Endothelial cell (in vitro differentiated cells): ENCODE data around the gene GRAP2. TPM values are rescaled to one million over a fixed set of nuclear protein-coding genes. Genes with fewer than 3 reads are reported as not detected.

Experiments used
- DNase-seq: peaks from one replicate; pipeline ENCODE4 v3.0.0; 2021; ENCODE audit warnings: low spot score
- H3K27ac Mint-ChIP-seq: one replicate; pipeline ENCODE4 v1.8.0; 2021; ENCODE audit warnings: mixed read lengths, inconsistent platforms; ENCODE audit not compliant: unreplicated experiment
- H3K27me3 Mint-ChIP-seq: one replicate; pipeline ENCODE4 v1.8.0; 2021; ENCODE audit warnings: mild to moderate bottlenecking, moderate library complexity, mixed read lengths, inconsistent platforms; ENCODE audit not compliant: unreplicated experiment
- H3K36me3 Mint-ChIP-seq: one replicate; pipeline ENCODE4 v1.8.0; 2021; ENCODE audit warnings: mild to moderate bottlenecking, low read depth, mixed read lengths, inconsistent platforms; ENCODE audit not compliant: unreplicated experiment
- H3K4me1 Mint-ChIP-seq: one replicate; pipeline ENCODE4 v1.8.0; 2021; ENCODE audit warnings: mild to moderate bottlenecking, mixed read lengths, inconsistent platforms; ENCODE audit not compliant: unreplicated experiment
- H3K4me3 Mint-ChIP-seq: one replicate; pipeline ENCODE4 v1.8.0; 2021; ENCODE audit warnings: mild to moderate bottlenecking, mixed read lengths, inconsistent platforms; ENCODE audit not compliant: unreplicated experiment
- H3K9me3 Mint-ChIP-seq: one replicate; pipeline ENCODE4 v1.8.0; 2021; ENCODE audit warnings: mixed read lengths, inconsistent platforms; ENCODE audit not compliant: unreplicated experiment
- CTCF ChIP-seq: fragments of 200-600 bp; sonication (generic); IDR thresholded peaks from one replicate; pipeline ENCODE4 v1.5.0; 2021; ENCODE audit warnings: antibody characterized with exemption; ENCODE audit not compliant: unreplicated experiment
- total RNA-seq: library from RNA; stranded (reverse); fragmentation: NEBNext Ultra II Directional; extraction: Animal tissue kit (Norgen Biotek cat#: 25700); gene quantifications from one replicate; pipeline ENCODE4 v1.2.1, GENCODE V29; 2021; ENCODE audit not compliant: unreplicated experiment

GRAP2 gene
- total RNA-seq, 1 donor from 2014 or later: 20.5 TPM

GRCh38 chr22:39965748-39966147, 64.9 kb downstream of the GRAP2 start:
- H3K27me3 Mint-ChIP-seq: peaks cover 2% of the 10 kb centered on the region
- H3K4me1 Mint-ChIP-seq: peaks cover 11% of the 10 kb centered on the region
- TF ChIP-seq CTCF: no peak
- no peak for DNase-seq
- no peak overlapping the region for H3K4me3 Mint-ChIP-seq
- no peaks in the 10 kb centered on the region for H3K9me3 Mint-ChIP-seq
- peaks cover 14% of the 10 kb centered on the region for H3K36me3 Mint-ChIP-seq
- H3K27ac Mint-ChIP-seq: no peak overlapping the region

DNA sequence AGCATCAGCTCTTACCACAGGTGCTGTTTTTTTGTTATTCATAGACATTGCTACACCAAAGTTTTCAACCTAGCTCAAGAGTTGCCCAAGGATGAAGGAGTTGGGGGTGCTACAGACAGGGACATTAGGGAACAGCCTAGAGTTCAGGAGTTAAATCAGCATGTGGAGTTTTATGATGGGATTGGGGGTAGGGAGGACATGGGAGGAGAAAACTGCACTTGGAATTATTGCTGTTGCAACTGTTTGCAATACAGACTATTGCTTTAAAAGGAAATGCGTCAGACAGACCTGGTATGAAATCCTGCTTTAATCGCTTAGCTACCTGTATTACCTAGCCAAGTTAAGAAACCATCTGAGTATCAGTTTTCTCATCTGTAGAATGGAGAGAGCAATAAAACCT, 65.6 kb downstream of the GRAP2 start:
- Mint-ChIP-seq H3K4me1 (peaks cover 11% of the 10 kb centered on the region), H3K27me3 (peaks cover 2% of the 10 kb centered on the region), H3K27ac (no peak overlapping the region), H3K36me3 (peaks cover 14% of the 10 kb centered on the region), H3K4me3 (no peak overlapping the region), H3K9me3 (no peaks in the 10 kb centered on the region)
- DNase-seq: no peak
- TF ChIP-seq CTCF: no peak

- peaks cover 18% of the 10 kb centered on the region for H3K36me3 Mint-ChIP-seq
- H3K4me3 Mint-ChIP-seq: no peak overlapping the region
- H3K27me3 Mint-ChIP-seq: peaks cover 2% of the 10 kb centered on the region
- H3K9me3 Mint-ChIP-seq: no peaks in the 10 kb centered on the region
- H3K4me1 Mint-ChIP-seq: peaks cover 18% of the 10 kb centered on the region
- DNase-seq: no peak
- H3K27ac Mint-ChIP-seq: no peak overlapping the region
- no peak for TF ChIP-seq CTCF
These were observed 66.4 kb downstream of the GRAP2 start for GRCh38 chr22:39967103-39967829.

- TF ChIP-seq CTCF: no peak
- H3K27me3 Mint-ChIP-seq: peaks cover 4% of the 10 kb centered on the region
- no peak for DNase-seq
- no peaks in the 10 kb centered on the region for H3K9me3 Mint-ChIP-seq
- peak overlapping the region; percentile 3 for H3K27ac Mint-ChIP-seq
- no peak overlapping the region for H3K4me3 Mint-ChIP-seq
- H3K4me1 Mint-ChIP-seq: peaks cover 25% of the 10 kb centered on the region
- peaks cover 17% of the 10 kb centered on the region for H3K36me3 Mint-ChIP-seq
These were observed 67.4 kb downstream of the GRAP2 start for GRCh38 chr22:39967996-39968972.
